MG63 (cell line): ENCODE results near the gene FAT2. TPM values are rescaled to one million over a fixed set of nuclear protein-coding genes. Genes with fewer than 3 reads are reported as not detected.

Experiments
- DNase-seq: peaks from one replicate; pipeline ENCODE4 v3.0.0-alpha.2; 2020
- H3K27me3 ChIP-seq: fragments of 250-450 bp; sonication (Bioruptor Pico); 2 replicates; pipeline ENCODE4 v1.5.1; 2020; ENCODE audit warnings: mild to moderate bottlenecking, moderate library complexity
- H3K36me3 ChIP-seq: fragments of 250-450 bp; sonication (Bioruptor Pico); 2 replicates; pipeline ENCODE4 v1.5.1; 2020; ENCODE audit warnings: mild to moderate bottlenecking, moderate library complexity
- H3K4me3 ChIP-seq: fragments of 250-450 bp; sonication (Bioruptor Pico); 2 replicates; pipeline ENCODE4 v1.5.1; 2020; ENCODE audit warnings: mild to moderate bottlenecking, moderate library complexity
- H3K9me3 ChIP-seq: fragments of 250-450 bp; sonication (Bioruptor Pico); 2 replicates; pipeline ENCODE4 v1.5.1; 2020; ENCODE audit warnings: mild to moderate bottlenecking, moderate library complexity
- total RNA-seq: library from RNA; depleted of rRNA; stranded (reverse); fragments of >200 nt; shearing (Covaris generic); gene quantifications from 2 replicates; pipeline ENCODE4 v1.2.3, GENCODE V29; 2014; ENCODE audit warnings: low replicate concordance

FAT2 gene
- total RNA-seq, 1 experiment from 2014 or later: not detected

- no peaks in the 10 kb centered on the region for H3K9me3 ChIP-seq
- no peaks in the 10 kb centered on the region for H3K36me3 ChIP-seq
- DNase-seq: no peak
- H3K27me3 ChIP-seq: peaks cover 6% of the 10 kb centered on the region; the same call in 1 of the 2 replicates
- no peak overlapping the region for H3K4me3 ChIP-seq
Measured at GRCh38 chr5:151619812-151620460, 28.8 kb upstream of the FAT2 start.

- no peak overlapping the region for H3K4me3 ChIP-seq
- H3K36me3 ChIP-seq: no peaks in the 10 kb centered on the region
- 0 out of 2 replicates have a peak, but pooled peaks cover 3% of the 10 kb centered on the region for H3K27me3 ChIP-seq
- DNase-seq: no peak
- H3K9me3 ChIP-seq: no peaks in the 10 kb centered on the region
Measured at GRCh38 chr5:151618907-151619306, 27.8 kb upstream of the FAT2 start.

GRCh38 chr5:151617841-151618710 is 26.9 kb upstream of the FAT2 start:
- Histone ChIP-seq H3K4me3 (no peak overlapping the region), H3K27me3 (0 out of 2 replicates have a peak, but pooled peaks cover 3% of the 10 kb centered on the region), H3K9me3 (no peaks in the 10 kb centered on the region), H3K36me3 (no peaks in the 10 kb centered on the region)
- DNase-seq: no peak

- no peak for DNase-seq
- Histone ChIP-seq H3K27me3 (0 out of 2 replicates have a peak, but pooled peaks cover 2% of the 10 kb centered on the region), H3K9me3 (no peaks in the 10 kb centered on the region), H3K4me3 (no peak overlapping the region), H3K36me3 (no peaks in the 10 kb centered on the region)
Measured at GRCh38 chr5:151617383-151617840, 26.3 kb upstream of the FAT2 start.

GRCh38 chr5:151615431-151615830 is 24.3 kb upstream of the FAT2 start:
- no peaks in the 10 kb centered on the region for H3K36me3 ChIP-seq
- no peaks in the 10 kb centered on the region for H3K9me3 ChIP-seq
- no peaks in the 10 kb centered on the region for H3K27me3 ChIP-seq
- DNase-seq: no peak
- H3K4me3 ChIP-seq: no peak overlapping the region

GRCh38 chr5:151614565-151614964 is 23.4 kb upstream of the FAT2 start:
- Histone ChIP-seq H3K9me3 (no peaks in the 10 kb centered on the region), H3K4me3 (no peak overlapping the region), H3K27me3 (no peaks in the 10 kb centered on the region), H3K36me3 (no peaks in the 10 kb centered on the region)
- DNase-seq: no peak

GRCh38 chr5:151612689-151613427 is 21.7 kb upstream of the FAT2 start:
- no peaks in the 10 kb centered on the region for H3K9me3 ChIP-seq
- H3K36me3 ChIP-seq: no peaks in the 10 kb centered on the region
- DNase-seq: no peak
- no peak overlapping the region for H3K4me3 ChIP-seq
- 0 out of 2 replicates have a peak, but pooled peaks cover 3% of the 10 kb centered on the region for H3K27me3 ChIP-seq

GRCh38 chr5:151611127-151611775 is 20.1 kb upstream of the FAT2 start:
- no peak for DNase-seq
- no peaks in the 10 kb centered on the region for H3K36me3 ChIP-seq
- no peaks in the 10 kb centered on the region for H3K9me3 ChIP-seq
- no peak overlapping the region for H3K4me3 ChIP-seq
- H3K27me3 ChIP-seq: peaks cover 4% of the 10 kb centered on the region

- Histone ChIP-seq H3K4me3 (no peak overlapping the region), H3K9me3 (no peaks in the 10 kb centered on the region), H3K27me3 (peaks cover 21% of the 10 kb centered on the region), H3K36me3 (no peaks in the 10 kb centered on the region)
- no peak for DNase-seq
Measured at GRCh38 chr5:151608522-151608921, 17.4 kb upstream of the FAT2 start.

GRCh38 chr5:151607304-151607703 is 16.2 kb upstream of the FAT2 start:
- DNase-seq: no peak
- H3K4me3 ChIP-seq: no peak overlapping the region
- no peaks in the 10 kb centered on the region for H3K9me3 ChIP-seq
- H3K27me3 ChIP-seq: peaks cover 21% of the 10 kb centered on the region
- no peaks in the 10 kb centered on the region for H3K36me3 ChIP-seq

GRCh38 chr5:151605559-151605958 is 14.4 kb upstream of the FAT2 start:
- Histone ChIP-seq H3K4me3 (no peak overlapping the region), H3K36me3 (no peaks in the 10 kb centered on the region), H3K9me3 (no peaks in the 10 kb centered on the region), H3K27me3 (peaks cover 21% of the 10 kb centered on the region)
- DNase-seq: no peak

GRCh38 chr5:151602806-151603205 is 11.7 kb upstream of the FAT2 start:
- no peak for DNase-seq
- Histone ChIP-seq H3K27me3 (peaks cover 18% of the 10 kb centered on the region), H3K9me3 (no peaks in the 10 kb centered on the region), H3K36me3 (no peaks in the 10 kb centered on the region), H3K4me3 (no peak overlapping the region)

- Histone ChIP-seq H3K36me3 (no peaks in the 10 kb centered on the region), H3K27me3 (peaks cover 18% of the 10 kb centered on the region), H3K4me3 (no peak overlapping the region), H3K9me3 (no peaks in the 10 kb centered on the region)
- no peak for DNase-seq
Measured at GRCh38 chr5:151601391-151601790, 10.3 kb upstream of the FAT2 start.

- no peaks in the 10 kb centered on the region for H3K36me3 ChIP-seq
- H3K4me3 ChIP-seq: no peak overlapping the region
- no peaks in the 10 kb centered on the region for H3K9me3 ChIP-seq
Measured at GRCh38 chr5:151600069-151600665, 9.0 kb upstream of the FAT2 start.

GRCh38 chr5:151598984-151599383 is 7.9 kb upstream of the FAT2 start:
- no peak for DNase-seq
- Histone ChIP-seq H3K27me3 (no peaks in the 10 kb centered on the region; the same call in 1 of the 2 replicates), H3K9me3 (no peaks in the 10 kb centered on the region), H3K36me3 (no peaks in the 10 kb centered on the region), H3K4me3 (no peak overlapping the region)

More at GRCh38 chr5:151600069-151600665, 9.0 kb upstream of the FAT2 start:
- H3K27me3 ChIP-seq: peaks cover 8% of the 10 kb centered on the region; the same call in 1 of the 2 replicates
- DNase-seq: no peak

- no peak overlapping the region for H3K4me3 ChIP-seq
- no peaks in the 10 kb centered on the region; the same call in 1 of the 2 replicates for H3K27me3 ChIP-seq
- no peaks in the 10 kb centered on the region for H3K36me3 ChIP-seq
- no peak for DNase-seq
- H3K9me3 ChIP-seq: no peaks in the 10 kb centered on the region
Measured at GRCh38 chr5:151598549-151598948, 7.4 kb upstream of the FAT2 start.
